IPS-18c (cell line): Measurements from ENCODE around the gene PBX3.

ENCODE experiments used
- H3K4me3 ChIP-seq: 2 replicates; pipeline ENCODE4 v1.7.0; 2013; ENCODE audit warnings: low read depth, mild to moderate bottlenecking, low read length, moderate library complexity; ENCODE audit not compliant: insufficient read depth
- H3K9me3 ChIP-seq: one replicate; pipeline ENCODE4 v1.6.1; 2013; ENCODE audit warnings: mild to moderate bottlenecking, low read length, moderate library complexity; ENCODE audit not compliant: control insufficient read depth, insufficient read depth

Gene PBX3

GRCh38 chr9:125897481-125897880 lies 150.3 kb downstream of the PBX3 start:
- Histone ChIP-seq H3K9me3 (no peaks in the 10 kb centered on the region), H3K4me3 (no peak overlapping the region)

GRCh38 chr9:125902214-125902613 lies 155.0 kb downstream of the PBX3 start:
- H3K9me3 ChIP-seq: no peaks in the 10 kb centered on the region
- no peak overlapping the region for H3K4me3 ChIP-seq

- Histone ChIP-seq H3K9me3 (no peaks in the 10 kb centered on the region), H3K4me3 (no peak overlapping the region)
These were observed 155.8 kb downstream of the PBX3 start for GRCh38 chr9:125902831-125903512.

- no peak overlapping the region for H3K4me3 ChIP-seq
- no peaks in the 10 kb centered on the region for H3K9me3 ChIP-seq
These were observed 157.1 kb downstream of the PBX3 start for GRCh38 chr9:125904155-125904851.

GRCh38 chr9:125906144-125906543 lies 159.0 kb downstream of the PBX3 start:
- no peak overlapping the region for H3K4me3 ChIP-seq

GRCh38 chr9:125906893-125907292 lies 159.7 kb downstream of the PBX3 start:
- Histone ChIP-seq H3K9me3 (no peaks in the 10 kb centered on the region), H3K4me3 (no peak overlapping the region)

More at GRCh38 chr9:125906144-125906543, 159.0 kb downstream of the PBX3 start:
- H3K9me3 ChIP-seq: no peaks in the 10 kb centered on the region

- H3K9me3 ChIP-seq: no peaks in the 10 kb centered on the region
- no peak overlapping the region for H3K4me3 ChIP-seq
These were observed 161.0 kb downstream of the PBX3 start for GRCh38 chr9:125908136-125908535.

- H3K4me3 ChIP-seq: no peak overlapping the region
- H3K9me3 ChIP-seq: no peaks in the 10 kb centered on the region
These were observed 161.8 kb downstream of the PBX3 start for GRCh38 chr9:125908966-125909365.

- Histone ChIP-seq H3K4me3 (no peak overlapping the region), H3K9me3 (no peaks in the 10 kb centered on the region)
These were observed 162.3 kb downstream of the PBX3 start for GRCh38 chr9:125909459-125909858.

GRCh38 chr9:125910286-125910685 lies 163.1 kb downstream of the PBX3 start:
- no peak overlapping the region for H3K4me3 ChIP-seq
- no peaks in the 10 kb centered on the region for H3K9me3 ChIP-seq

GRCh38 chr9:125911861-125912644 lies 164.9 kb downstream of the PBX3 start:
- no peak overlapping the region for H3K4me3 ChIP-seq
- no peaks in the 10 kb centered on the region for H3K9me3 ChIP-seq

- H3K4me3 ChIP-seq: no peak overlapping the region
- H3K9me3 ChIP-seq: no peaks in the 10 kb centered on the region
These were observed 165.5 kb downstream of the PBX3 start for GRCh38 chr9:125912667-125913066.

GRCh38 chr9:125913551-125913950 lies 166.4 kb downstream of the PBX3 start:
- Histone ChIP-seq H3K9me3 (no peaks in the 10 kb centered on the region), H3K4me3 (no peak overlapping the region)

GRCh38 chr9:125914411-125914810 lies 167.2 kb downstream of the PBX3 start:
- no peaks in the 10 kb centered on the region for H3K9me3 ChIP-seq

GRCh38 chr9:125915606-125916005 lies 168.4 kb downstream of the PBX3 start:
- Histone ChIP-seq H3K4me3 (no peak overlapping the region), H3K9me3 (no peaks in the 10 kb centered on the region)

More at GRCh38 chr9:125914411-125914810, 167.2 kb downstream of the PBX3 start:
- H3K4me3 ChIP-seq: no peak overlapping the region

- Histone ChIP-seq H3K4me3 (no peak overlapping the region), H3K9me3 (no peaks in the 10 kb centered on the region)
These were observed 172.4 kb downstream of the PBX3 start for GRCh38 chr9:125919565-125919964.

- Histone ChIP-seq H3K9me3 (no peaks in the 10 kb centered on the region), H3K4me3 (no peak overlapping the region)
These were observed 173.2 kb downstream of the PBX3 start for GRCh38 chr9:125920402-125920801.

GRCh38 chr9:125922854-125923253 lies 175.7 kb downstream of the PBX3 start:
- no peak overlapping the region for H3K4me3 ChIP-seq
- H3K9me3 ChIP-seq: no peaks in the 10 kb centered on the region
